Measurements from ENCODE around the gene ACBD6. TPM values are rescaled to one million over a fixed set of nuclear protein-coding genes. Genes with fewer than 3 reads are reported as not detected.

Gene ACBD6
- total RNA-seq, 5 donors from 2014 or later (not counting 1 experiment from before 2014, with no cell fraction given), result 44.3 to 58.5 (median 53.0) TPM

- Histone ChIP-seq H3K4me3 (ENCODE audit: control insufficient read depth in 1 of 2, extremely low read depth in 1 of 2, low read length in 1 of 2) (no peak overlapping the region), H3K36me3 (ENCODE audit: control insufficient read depth in 2 of 2, extremely low read depth in 1 of 2, insufficient read depth in 1 of 2, low read length in 1 of 2) (no peaks in the 10 kb centered on the region), H3K27ac (ENCODE audit: low read length) (no peak overlapping the region), H3K27me3 (replicated peaks in 1 of 2; ENCODE audit: control insufficient read depth in 2 of 2, extremely low read depth in 1 of 2, insufficient read depth in 2 of 2, low read length in 1 of 2) (peaks cover 25 to 54% of the 10 kb centered on the region in 2 experiments), H3K4me1 (ENCODE audit: control insufficient read depth in 1 of 2, extremely low read depth in 1 of 2, insufficient read depth in 2 of 2, low read length in 2 of 2) (peaks cover 4 to 25% of the 10 kb centered on the region in 2 experiments), H3K9me3 (no peaks in the 10 kb centered on the region)
- H3K36me3 Mint-ChIP-seq, result no peaks in the 10 kb centered on the region
- DNase-seq (no peak), ATAC-seq (replicated peaks in 1 of 4) (no peak)
- ChIA-PET POLR2A (no interaction called here), CTCF (interaction anchor here in 1 of 2 donors (0.5 kb wide), 1 partner anchor 239 kb away, joined by 4 read pairs; no protein-coding TSS in a partner anchor)
- H3K4me3 Mint-ChIP-seq, result no peak overlapping the region
- H3K27me3 Mint-ChIP-seq, result peaks cover 77 to 87% of the 10 kb centered on the region in 2 donors
- 21% methylated on average over 6 of the region's 7 CpGs for WGBS (ENCODE audit: insufficient coverage)
- H3K4me1 Mint-ChIP-seq, result peaks cover 27 to 30% (median 30%) of the 10 kb centered on the region in 3 donors
- no peak overlapping the region for H3K27ac Mint-ChIP-seq
- H3K9me3 Mint-ChIP-seq, result no peaks in the 10 kb centered on the region
These were observed 263.7 kb downstream of the ACBD6 start for GRCh38 chr1:180238675-180239074.

Other genes with a start within 250 kb of the ACBD6 start
- not detected for gene OVAAL, start 56.4 kb upstream of the ACBD6 start, total RNA-seq
- 10 to 100 TPM; 13.0 to 16.2 (median 14.7) TPM for gene XPR1, start 129.4 kb upstream of the ACBD6 start, total RNA-seq

Data from T-cell (primary cell).